ENCODE measurements around the gene KNDC1. TPM values are rescaled to one million over a fixed set of nuclear protein-coding genes. Genes with fewer than 3 reads are reported as not detected.

Gene KNDC1
- total RNA-seq, 1 donor from 2014 or later, result 0.55 TPM

- Mint-ChIP-seq H3K4me3 (ENCODE audit: unreplicated experiment) (no peak overlapping the region), H3K4me1 (ENCODE audit: low read depth) (no peaks in the 10 kb centered on the region), H3K27me3 (ENCODE audit: low read depth) (peaks cover 19% of the 10 kb centered on the region), H3K27ac (ENCODE audit: unreplicated experiment) (no peak overlapping the region), H3K9me3 (ENCODE audit: low read depth) (no peaks in the 10 kb centered on the region), H3K36me3 (ENCODE audit: low read depth) (no peaks in the 10 kb centered on the region)
- DNase-seq (ENCODE audit: low spot score), result peak; percentile 84
- TF ChIP-seq, protein P1, sequence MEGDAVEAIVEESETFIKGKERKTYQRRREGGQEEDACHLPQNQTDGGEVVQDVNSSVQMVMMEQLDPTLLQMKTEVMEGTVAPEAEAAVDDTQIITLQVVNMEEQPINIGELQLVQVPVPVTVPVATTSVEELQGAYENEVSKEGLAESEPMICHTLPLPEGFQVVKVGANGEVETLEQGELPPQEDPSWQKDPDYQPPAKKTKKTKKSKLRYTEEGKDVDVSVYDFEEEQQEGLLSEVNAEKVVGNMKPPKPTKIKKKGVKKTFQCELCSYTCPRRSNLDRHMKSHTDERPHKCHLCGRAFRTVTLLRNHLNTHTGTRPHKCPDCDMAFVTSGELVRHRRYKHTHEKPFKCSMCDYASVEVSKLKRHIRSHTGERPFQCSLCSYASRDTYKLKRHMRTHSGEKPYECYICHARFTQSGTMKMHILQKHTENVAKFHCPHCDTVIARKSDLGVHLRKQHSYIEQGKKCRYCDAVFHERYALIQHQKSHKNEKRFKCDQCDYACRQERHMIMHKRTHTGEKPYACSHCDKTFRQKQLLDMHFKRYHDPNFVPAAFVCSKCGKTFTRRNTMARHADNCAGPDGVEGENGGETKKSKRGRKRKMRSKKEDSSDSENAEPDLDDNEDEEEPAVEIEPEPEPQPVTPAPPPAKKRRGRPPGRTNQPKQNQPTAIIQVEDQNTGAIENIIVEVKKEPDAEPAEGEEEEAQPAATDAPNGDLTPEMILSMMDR (IDR thresholded peaks at IDR 0.05), result no peak
Observed at GRCh38 chr10:133212853-133213494, 53.0 kb downstream of the KNDC1 start.

GRCh38 chr10:133213641-133214467 lies 53.8 kb downstream of the KNDC1 start:
- TF ChIP-seq, protein P1 (IDR thresholded peaks at IDR 0.05), result no peak
- peak; percentile 85 for DNase-seq (ENCODE audit: low spot score)
- no peaks in the 10 kb centered on the region for H3K9me3 Mint-ChIP-seq (ENCODE audit: low read depth)
- H3K27ac Mint-ChIP-seq (ENCODE audit: unreplicated experiment), result no peak overlapping the region
- no peak overlapping the region for H3K4me3 Mint-ChIP-seq (ENCODE audit: unreplicated experiment)
- H3K4me1 Mint-ChIP-seq (ENCODE audit: low read depth), result no peaks in the 10 kb centered on the region
- H3K27me3 Mint-ChIP-seq (ENCODE audit: low read depth), result peaks cover 22% of the 10 kb centered on the region
- no peaks in the 10 kb centered on the region for H3K36me3 Mint-ChIP-seq (ENCODE audit: low read depth)

- H3K4me1 Mint-ChIP-seq (ENCODE audit: low read depth), result no peaks in the 10 kb centered on the region
Observed at GRCh38 chr10:133214468-133215410, 54.7 kb downstream of the KNDC1 start.

GRCh38 chr10:133215586-133215985 lies 55.6 kb downstream of the KNDC1 start:
- Mint-ChIP-seq H3K27ac (ENCODE audit: unreplicated experiment) (no peak overlapping the region), H3K4me1 (ENCODE audit: low read depth) (no peaks in the 10 kb centered on the region), H3K4me3 (ENCODE audit: unreplicated experiment) (no peak overlapping the region), H3K9me3 (ENCODE audit: low read depth) (no peaks in the 10 kb centered on the region), H3K36me3 (ENCODE audit: low read depth) (no peaks in the 10 kb centered on the region), H3K27me3 (ENCODE audit: low read depth) (peaks cover 29% of the 10 kb centered on the region)
- peak; percentile 94 for DNase-seq (ENCODE audit: low spot score)
- TF ChIP-seq, protein P1 (IDR thresholded peaks at IDR 0.05), result no peak

More at GRCh38 chr10:133214468-133215410, 54.7 kb downstream of the KNDC1 start:
- Mint-ChIP-seq H3K36me3 (ENCODE audit: low read depth) (no peaks in the 10 kb centered on the region), H3K9me3 (ENCODE audit: low read depth) (no peaks in the 10 kb centered on the region), H3K4me3 (ENCODE audit: unreplicated experiment) (no peak overlapping the region), H3K27ac (ENCODE audit: unreplicated experiment) (no peak overlapping the region), H3K27me3 (ENCODE audit: low read depth) (peaks cover 28% of the 10 kb centered on the region)
- TF ChIP-seq, protein P1 (IDR thresholded peaks at IDR 0.05), result no peak
- DNase-seq (ENCODE audit: low spot score), result peak; percentile 83

GRCh38 chr10:133216776-133217175 lies 56.8 kb downstream of the KNDC1 start:
- H3K27me3 Mint-ChIP-seq (ENCODE audit: low read depth), result peaks cover 38% of the 10 kb centered on the region
- DNase-seq (ENCODE audit: low spot score), result peak; percentile 66
- TF ChIP-seq, protein P1 (IDR thresholded peaks at IDR 0.05), result no peak
- H3K4me3 Mint-ChIP-seq (ENCODE audit: unreplicated experiment), result no peak overlapping the region
- H3K27ac Mint-ChIP-seq (ENCODE audit: unreplicated experiment), result no peak overlapping the region
- H3K36me3 Mint-ChIP-seq (ENCODE audit: low read depth), result no peaks in the 10 kb centered on the region
- no peaks in the 10 kb centered on the region for H3K4me1 Mint-ChIP-seq (ENCODE audit: low read depth)
- no peaks in the 10 kb centered on the region for H3K9me3 Mint-ChIP-seq (ENCODE audit: low read depth)

Measured in chondrocyte (in vitro differentiated cells).